RWPE1 (cell line): Measurements from ENCODE around the gene MARCHF9.
A peak's percentile ranks its signal among the peaks of the same experiment; 100 is the strongest.
"Not testable (repeated sequence)": the region's sequence is repeated elsewhere in the genome, so short reads cannot be mapped to it uniquely, and the experiment has no call there.

Source experiments
- CTCF ChIA-PET: fragments of 350-600 bp; sonication (Branson Sonifier 250); formaldehyde crosslinking; extraction: SDS; loops from one replicate; lab custom pipeline; 2021; lab: Yijun Ruan, JAX
- POLR2A ChIA-PET: fragments of 400-600 bp; formaldehyde crosslinking; extraction: SDS; loops from one replicate; lab custom pipeline; 2020; ENCODE audit warnings: antibody characterized with exemption; ENCODE audit not compliant: low non-redundant PET; lab: Yijun Ruan, JAX
- DNase-seq: peaks from one replicate; pipeline ENCODE4 v3.0.0; 2012; ENCODE audit warnings: low spot score
- H3K27ac ChIP-seq: fragments of 450-650 bp; 2 replicates; pipeline ENCODE4 v1.5.1; 2017
- TF ChIP-seq, protein P1 (sequence below): fragments of 450-650 bp; conservative IDR thresholded peaks from 2 replicates; pipeline ENCODE4 v1.5.1; 2017; ENCODE audit warnings: low read depth, mild to moderate bottlenecking

MARCHF9 gene

DNA sequence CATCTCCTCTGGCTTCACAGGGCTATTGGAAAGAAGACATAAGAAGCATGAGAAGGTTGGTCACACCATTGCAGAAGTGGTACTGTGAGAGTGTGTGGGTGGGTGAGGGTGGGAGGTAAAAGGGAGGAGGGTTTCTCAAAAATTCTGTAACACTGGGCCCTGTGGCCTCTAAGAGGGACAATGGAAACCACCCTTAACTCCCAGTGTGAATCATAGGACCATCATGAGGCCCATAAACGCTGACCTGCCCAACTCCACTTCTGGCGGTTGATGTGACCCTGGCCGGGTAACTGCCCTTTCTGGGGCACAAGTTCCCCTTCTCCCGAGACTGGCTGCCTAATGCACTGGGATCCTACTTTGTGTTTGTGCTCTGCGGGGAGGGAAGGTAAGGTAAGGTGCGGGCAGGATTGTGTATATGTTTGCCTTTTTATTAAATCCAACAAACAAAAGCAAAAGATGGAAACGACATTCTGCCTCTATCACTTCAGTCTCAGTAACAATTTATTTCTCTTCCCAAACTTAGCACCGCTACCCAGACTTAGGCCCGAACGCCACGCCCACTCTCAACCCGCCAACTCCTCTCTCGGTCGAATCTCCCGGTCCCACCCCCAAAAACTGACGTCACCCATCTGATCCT is 16.5 kb downstream of the MARCHF9 start:
- DNase-seq, result peak; percentile 96
- TF ChIP-seq, protein P1, sequence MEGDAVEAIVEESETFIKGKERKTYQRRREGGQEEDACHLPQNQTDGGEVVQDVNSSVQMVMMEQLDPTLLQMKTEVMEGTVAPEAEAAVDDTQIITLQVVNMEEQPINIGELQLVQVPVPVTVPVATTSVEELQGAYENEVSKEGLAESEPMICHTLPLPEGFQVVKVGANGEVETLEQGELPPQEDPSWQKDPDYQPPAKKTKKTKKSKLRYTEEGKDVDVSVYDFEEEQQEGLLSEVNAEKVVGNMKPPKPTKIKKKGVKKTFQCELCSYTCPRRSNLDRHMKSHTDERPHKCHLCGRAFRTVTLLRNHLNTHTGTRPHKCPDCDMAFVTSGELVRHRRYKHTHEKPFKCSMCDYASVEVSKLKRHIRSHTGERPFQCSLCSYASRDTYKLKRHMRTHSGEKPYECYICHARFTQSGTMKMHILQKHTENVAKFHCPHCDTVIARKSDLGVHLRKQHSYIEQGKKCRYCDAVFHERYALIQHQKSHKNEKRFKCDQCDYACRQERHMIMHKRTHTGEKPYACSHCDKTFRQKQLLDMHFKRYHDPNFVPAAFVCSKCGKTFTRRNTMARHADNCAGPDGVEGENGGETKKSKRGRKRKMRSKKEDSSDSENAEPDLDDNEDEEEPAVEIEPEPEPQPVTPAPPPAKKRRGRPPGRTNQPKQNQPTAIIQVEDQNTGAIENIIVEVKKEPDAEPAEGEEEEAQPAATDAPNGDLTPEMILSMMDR, result no peak
- ChIA-PET POLR2A (interaction anchor here (0.6 kb wide), 2 partner anchors 170 to 1523 kb away, joined by 4 to 9 read pairs; partner anchors contain the start of gene ATP23), CTCF (interaction anchor here (0.9 to 1.0 kb wide), 3 partner anchors 10 to 188 kb away, joined by 3 to 5 read pairs (median 3); no protein-coding TSS in a partner anchor)
- H3K27ac ChIP-seq, result peak overlapping the region; percentile 96

DNA sequence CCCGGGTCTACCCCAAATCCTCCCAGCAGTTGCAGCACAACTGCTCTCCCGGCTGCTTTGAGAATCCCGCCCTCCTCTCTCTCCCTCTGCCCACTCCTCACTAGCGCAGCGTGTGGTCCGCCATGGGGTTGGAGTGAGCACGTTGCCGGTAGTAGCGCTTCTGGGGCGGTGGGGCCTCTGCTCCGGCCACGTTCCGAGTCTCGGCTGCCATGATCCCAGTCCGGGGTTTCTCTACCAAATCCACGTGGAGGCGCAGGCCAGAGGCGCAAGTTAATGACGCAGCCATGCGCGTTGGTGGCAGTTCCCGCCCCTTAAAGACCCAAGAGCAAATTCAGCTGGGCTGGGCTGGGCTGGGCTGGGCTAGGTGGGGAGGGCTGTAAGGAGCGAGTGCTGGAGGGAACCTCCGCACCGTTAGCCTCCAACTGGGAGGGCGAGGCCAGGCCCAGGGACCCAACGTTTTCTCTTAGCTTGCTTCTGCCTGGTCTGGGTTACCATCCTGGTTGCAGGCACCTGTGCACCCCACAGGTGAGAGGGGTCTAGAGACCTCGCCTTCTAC is 17.0 kb downstream of the MARCHF9 start, which contains the start of gene METTL1:
Gene METTL1, minus strand, starts transcription at position 233 of the 556 bp plus-strand sequence. Its CDS starts 22 bp downstream, at position 211.
- TF ChIP-seq, protein P1, result no peak
- POLR2A ChIA-PET, result interaction anchor here (0.6 kb wide), 2 partner anchors 169 to 1524 kb away, joined by 4 to 9 read pairs; partner anchors contain the start of gene ATP23
- peak within 1 kb of the TSS; percentile 96 for H3K27ac ChIP-seq
- CTCF ChIA-PET, result interaction anchor here (0.9 to 1.0 kb wide), 2 partner anchors 9 to 188 kb away, joined by 3 read pairs; no protein-coding TSS in a partner anchor
- DNase-seq, result peak; percentile 97

DNA sequence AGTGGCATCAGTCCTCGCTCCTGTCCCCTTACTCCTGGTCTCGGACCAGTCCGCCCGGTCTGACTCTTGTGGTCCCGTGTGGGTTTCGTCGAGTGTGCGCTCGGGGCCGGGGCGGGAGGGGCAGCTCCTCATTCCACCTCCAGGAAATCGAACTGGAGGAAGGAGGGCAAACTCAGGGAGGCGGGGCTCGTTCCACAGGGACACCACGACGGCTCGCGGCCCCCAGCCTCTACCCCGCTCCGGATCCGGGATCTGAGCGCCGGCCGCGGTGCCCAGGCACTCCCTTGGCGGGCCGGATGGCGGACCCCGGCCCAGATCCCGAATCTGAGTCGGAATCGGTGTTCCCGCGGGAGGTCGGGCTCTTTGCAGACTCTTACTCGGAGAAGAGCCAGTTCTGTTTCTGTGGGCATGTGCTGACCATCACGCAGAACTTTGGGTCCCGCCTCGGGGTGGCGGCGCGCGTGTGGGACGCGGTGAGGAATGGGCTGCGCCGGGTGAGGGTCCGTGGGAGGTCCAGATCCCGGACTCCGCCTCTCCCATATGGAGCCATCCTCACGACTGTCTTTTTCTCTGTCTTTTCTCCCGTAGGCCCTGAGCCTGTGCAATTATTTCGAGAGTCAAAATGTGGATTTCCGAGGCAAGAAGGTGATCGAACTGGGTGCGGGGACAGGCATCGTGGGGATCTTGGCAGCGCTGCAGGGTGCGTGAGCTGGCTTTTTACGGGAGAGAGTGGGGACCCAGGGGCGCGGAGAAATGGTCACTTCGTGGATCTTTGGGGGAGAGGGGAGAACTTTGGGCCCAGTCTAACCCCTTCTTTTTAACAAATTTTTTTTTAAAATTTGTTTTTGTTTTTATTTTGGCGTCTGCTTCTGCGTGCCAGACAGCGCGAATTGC is 17.8 kb downstream of the MARCHF9 start, which contains the start of gene EEF1AKMT3:
Gene EEF1AKMT3, plus strand, starts transcription at position 186 of the 894 bp plus-strand sequence. Its CDS starts 111 bp downstream, at position 297.
- TF ChIP-seq, protein P1, result no peak
- peak; percentile 60 for DNase-seq
- ChIA-PET POLR2A (no interaction called here), CTCF (interaction anchor here (0.9 to 1.1 kb wide), 3 partner anchors 9 to 189 kb away, joined by 3 read pairs; no protein-coding TSS in a partner anchor)
- peak within 1 kb of the TSS; percentile 96 for H3K27ac ChIP-seq

DNA sequence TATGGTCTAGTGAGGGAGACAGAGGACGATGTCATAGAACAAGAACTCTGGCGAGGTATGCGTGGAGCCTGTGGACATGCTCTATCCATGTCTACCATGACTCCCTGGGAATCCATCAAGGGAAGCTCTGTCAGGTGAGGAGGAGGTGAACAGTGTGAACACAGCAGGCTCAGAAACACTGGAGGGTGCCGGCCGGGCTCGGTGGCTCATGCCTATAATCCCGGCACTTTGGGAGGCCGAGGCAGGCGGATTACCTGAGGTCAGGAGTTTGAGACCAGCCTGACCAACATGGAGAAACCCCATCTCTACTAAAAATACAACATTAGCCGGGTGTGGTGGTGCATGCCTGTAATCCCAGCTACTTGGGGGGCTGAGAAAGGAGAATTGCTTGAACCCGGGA is 19.7 kb downstream of the MARCHF9 start:
- DNase-seq, H3K27ac ChIP-seq, CTCF ChIA-PET, POLR2A ChIA-PET: not testable (repeated sequence)

DNA sequence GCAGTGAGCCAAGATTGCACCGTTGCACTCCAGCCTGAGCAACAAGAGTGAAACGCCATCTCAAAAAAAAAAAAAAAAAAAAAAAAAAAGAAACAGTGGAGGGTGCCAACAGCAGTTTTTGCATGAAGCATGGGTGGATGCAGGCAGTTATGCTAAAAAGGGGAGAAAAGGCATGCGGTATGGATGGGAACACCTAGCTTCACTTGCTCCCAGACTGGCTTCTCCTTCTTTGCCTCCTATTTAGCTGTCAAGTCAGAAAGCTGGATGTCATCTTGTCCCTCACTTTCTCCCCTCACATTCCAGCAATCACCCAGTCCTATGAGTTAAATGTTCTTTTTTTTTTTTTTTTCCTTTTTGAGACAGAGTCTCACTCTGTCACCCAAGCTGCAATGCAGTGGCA is 20.1 kb downstream of the MARCHF9 start:
- DNase-seq, result no peak
- POLR2A ChIA-PET, result no interaction called here
- TF ChIP-seq, protein P1, result no peak
- CTCF ChIA-PET, result no interaction called here
- H3K27ac ChIP-seq, result no peak overlapping the region

DNA sequence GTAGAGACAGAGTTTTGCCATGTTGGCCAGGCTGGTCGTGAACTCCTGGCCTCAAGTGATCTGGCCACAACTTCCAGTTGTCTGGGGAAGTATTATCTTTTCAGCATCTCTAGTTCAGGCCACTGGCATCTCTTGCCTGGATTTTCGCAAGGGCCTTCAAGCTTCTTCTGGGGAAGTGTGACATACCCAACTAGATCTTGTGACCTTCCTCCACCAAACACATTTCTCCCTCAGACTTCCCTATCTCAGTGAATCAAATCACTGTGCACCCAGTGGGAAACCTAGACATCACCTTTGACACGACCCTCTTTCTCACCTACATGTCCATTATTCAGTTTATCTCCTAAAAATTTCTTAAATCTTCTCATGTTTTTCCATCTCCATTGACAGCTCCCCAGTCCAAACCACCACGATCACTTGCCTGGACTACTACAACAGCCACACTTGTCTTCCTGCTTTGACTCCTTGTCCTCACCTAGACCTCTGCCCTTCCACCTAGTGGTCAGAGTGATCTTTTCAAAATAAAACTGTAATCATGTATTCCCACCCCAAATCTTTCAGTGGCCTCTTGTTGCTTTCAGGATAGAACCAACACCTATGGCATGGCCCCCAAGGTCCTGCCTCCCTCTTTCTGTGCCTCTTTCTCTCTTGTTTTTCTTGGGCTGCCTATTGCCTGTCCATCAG is 20.8 kb downstream of the MARCHF9 start:
- ChIA-PET CTCF (interaction anchor here (0.6 to 0.7 kb wide), 2 partner anchors 131 to 227 kb away, joined by 3 read pairs; no protein-coding TSS in a partner anchor), POLR2A (no interaction called here)
- no peak for DNase-seq
- no peak overlapping the region for H3K27ac ChIP-seq
- TF ChIP-seq, protein P1, result no peak
